PC-3 (cell line): ENCODE data around the gene GPR32. TPM values are rescaled to one million over a fixed set of nuclear protein-coding genes. Genes with fewer than 3 reads are reported as not detected.

ENCODE experiments used
- ATAC-seq: fragments of 200-7000 bp; cut with Tn5 transposase; 2 replicates; pipeline ENCODE4 v1.9.1; 2020; ENCODE audit warnings: mild to moderate bottlenecking, moderate library complexity
- BruUV-seq: library from RNA; stranded (reverse); fragments of 400-500 nt; replicated peaks from 2 replicates; lab custom pipeline; 2021; lab: Mats Ljungman, UMichigan
- CTCF ChIA-PET: fragments of 300-600 bp; sonication (Branson Sonifier 250); formaldehyde crosslinking; loops from one replicate; lab custom pipeline; 2022; ENCODE audit warnings: antibody characterized with exemption; lab: Charles Lee
- POLR2A ChIA-PET: fragments of 300-600 bp; sonication (Branson Sonifier 250); formaldehyde crosslinking; loops from one replicate; lab custom pipeline; 2022; ENCODE audit warnings: antibody characterized with exemption; ENCODE audit not compliant: unreplicated experiment; lab: Charles Lee
- DNase-seq: peaks from one replicate; pipeline ENCODE4 v3.0.0-alpha.2; 2015
- H2AFZ ChIP-seq: fragments of 300-600 bp; sonication (generic); 2 replicates; pipeline ENCODE4 v1.6.0; 2016; ENCODE audit warnings: antibody characterized with exemption, low read length
- H3F3A ChIP-seq: fragments of 300-600 bp; sonication (generic); one replicate; pipeline ENCODE4 v1.6.0; 2017; ENCODE audit warnings: antibody characterized with exemption, low read length, control low read depth, mild to moderate bottlenecking; ENCODE audit not compliant: unreplicated experiment
- H3K27ac ChIP-seq: fragments of 300-600 bp; sonication (generic); 2 replicates; pipeline ENCODE4 v1.5.1; 2016; ENCODE audit warnings: mild to moderate bottlenecking, low read length
- H3K27me3 ChIP-seq: fragments of 300-600 bp; sonication (generic); 2 replicates; pipeline ENCODE4 v1.6.1; 2016; ENCODE audit warnings: low read length, mixed read lengths
- H3K36me3 ChIP-seq: fragments of 300-600 bp; sonication (generic); 2 replicates; pipeline ENCODE4 v1.6.1; 2016; ENCODE audit warnings: low read depth, mixed run types, low read length, mixed read lengths
- H3K4me1 ChIP-seq: fragments of 300-600 bp; sonication (generic); 2 replicates; pipeline ENCODE4 v1.5.1; 2016; ENCODE audit warnings: low read length; ENCODE audit not compliant: insufficient read depth
- H3K4me2 ChIP-seq: fragments of 300-600 bp; sonication (generic); 2 replicates; pipeline ENCODE4 v1.6.0; 2016; ENCODE audit warnings: low read length
- H3K4me3 ChIP-seq: fragments of 300-600 bp; sonication (generic); 2 replicates; pipeline ENCODE4 v1.5.1; 2016; ENCODE audit warnings: mild to moderate bottlenecking, low read length, mixed read lengths
- H3K79me2 ChIP-seq: fragments of 300-600 bp; sonication (generic); 2 replicates; pipeline ENCODE4 v1.6.1; 2017; ENCODE audit warnings: low read length, mixed read lengths
- H3K9ac ChIP-seq: fragments of 300-600 bp; sonication (generic); 2 replicates; pipeline ENCODE4 v1.6.0; 2016; ENCODE audit warnings: mild to moderate bottlenecking, low read length
- H3K9me2 ChIP-seq: fragments of 300-600 bp; sonication (generic); replicated peaks from 2 replicates; pipeline ENCODE4 v1.6.1; 2016; ENCODE audit warnings: mixed run types, low read length, mixed read lengths
- H3K9me3 ChIP-seq: fragments of 300-600 bp; sonication (generic); 2 replicates; pipeline ENCODE4 v1.6.1; 2016; ENCODE audit warnings: low read length, mixed read lengths
- H4K20me1 ChIP-seq: fragments of 300-600 bp; sonication (generic); 2 replicates; pipeline ENCODE4 v1.6.1; 2016; ENCODE audit warnings: low read length, mixed read lengths
- CTCF ChIP-seq: fragments of 300-600 bp; sonication (generic); conservative IDR thresholded peaks from 2 replicates; pipeline ENCODE4 v1.5.1; 2017; ENCODE audit warnings: antibody characterized with exemption, low read depth, mild to moderate bottlenecking, low read length
- EZH2 ChIP-seq: fragments of 300-600 bp; sonication (generic); IDR thresholded peaks from one replicate; pipeline ENCODE4 v1.6.1; 2017; ENCODE audit warnings: antibody characterized with exemption, mild to moderate bottlenecking, low read length; ENCODE audit not compliant: unreplicated experiment
- EZH2phosphoT487 ChIP-seq: fragments of 300-600 bp; sonication (generic); IDR thresholded peaks from 2 replicates; pipeline ENCODE4 v1.6.1; 2018; ENCODE audit warnings: mild to moderate bottlenecking, antibody characterized with exemption, low read length, borderline replicate concordance
- intact Hi-C: fragments of 100-400 bp; cut with micrococcal nuclease; formaldehyde crosslinking; loops from 2 replicates; pipeline ENCODE4 v1.9.0; 2023
- total RNA-seq: library from RNA; depleted of rRNA; stranded (reverse); fragments of >200 nt; gene quantifications from 2 replicates; pipeline ENCODE4 v1.2.3, GENCODE V29; 2014

GPR32 gene
- total RNA-seq, 1 experiment from 2014 or later = not detected

GRCh38 chr19:50778906-50779430 is 8.7 kb downstream of the GPR32 start:
- peaks cover 71% of the 10 kb centered on the region for H3K27me3 ChIP-seq
- H3K9ac ChIP-seq = no peak overlapping the region
- no peaks in the 10 kb centered on the region for H3K36me3 ChIP-seq
- ChIA-PET CTCF (interaction anchor here (1.3 kb wide), 1 partner anchor 54 kb away, joined by 6 read pairs; no protein-coding TSS in a partner anchor), POLR2A (no interaction called here)
- no peaks in the 10 kb centered on the region for H3K79me2 ChIP-seq
- intact Hi-C loops = no loop called here
- no peaks in the 10 kb centered on the region for H3F3A ChIP-seq
- no TSS peak for BruUV-seq
- H3K4me2 ChIP-seq = no peak overlapping the region
- H3K9me2 ChIP-seq = no peaks in the 10 kb centered on the region
- ATAC-seq (no peak), DNase-seq (no peak)
- H3K9me3 ChIP-seq = no peaks in the 10 kb centered on the region
- TF ChIP-seq EZH2phosphoT487 (no peak), CTCF (no peak), EZH2 (no peak)
- H3K4me1 ChIP-seq = 0 out of 2 replicates have a peak, but pooled peaks cover 3% of the 10 kb centered on the region
- no peak overlapping the region for H3K4me3 ChIP-seq
- no peak overlapping the region for H2AFZ ChIP-seq
- H4K20me1 ChIP-seq = no peaks in the 10 kb centered on the region
- no peak overlapping the region for H3K27ac ChIP-seq

DNA sequence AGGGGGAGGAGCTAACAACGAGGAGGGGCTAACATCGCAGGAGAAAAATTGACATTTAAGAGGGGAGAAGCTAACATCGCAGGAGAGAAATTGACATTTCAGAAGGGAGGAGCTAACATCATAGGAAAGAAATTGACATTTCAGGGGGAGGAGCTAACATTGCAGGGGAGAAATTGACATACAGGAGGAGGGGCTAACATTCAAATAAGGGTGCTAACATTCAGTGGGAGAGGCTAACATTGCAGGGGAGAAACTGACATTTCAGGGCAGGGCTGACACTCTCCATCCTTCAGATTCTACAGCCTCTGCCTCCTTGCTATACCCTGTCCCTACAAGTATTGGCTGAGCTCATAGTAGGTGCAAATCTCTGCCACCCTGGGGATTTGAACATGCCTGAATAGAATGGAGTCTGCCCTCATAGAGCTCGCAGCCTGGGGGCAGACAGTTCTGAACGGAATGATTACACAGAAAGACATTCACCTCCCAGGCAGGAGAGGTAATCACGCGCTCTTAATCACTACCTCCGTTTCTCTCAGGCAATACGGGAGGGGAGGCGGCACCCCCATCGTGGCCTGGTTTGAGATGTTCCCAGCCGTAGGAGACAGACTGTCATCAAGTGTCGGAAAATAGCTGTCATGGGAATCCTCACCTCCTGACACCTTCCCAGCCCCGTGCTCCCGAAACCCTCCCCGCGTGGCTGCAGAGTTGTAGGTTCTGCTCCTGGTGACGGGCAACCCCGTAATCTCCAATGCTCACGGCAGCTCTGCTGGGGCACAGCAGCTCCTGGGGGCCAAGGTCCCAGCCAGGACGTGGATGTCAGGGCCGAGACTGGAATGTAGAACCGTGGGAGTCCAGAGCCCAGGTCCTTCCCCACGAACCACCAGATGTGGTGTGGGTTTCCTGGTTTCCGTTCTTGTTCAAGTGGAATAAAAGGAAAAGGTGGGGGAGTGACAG is 9.5 kb downstream of the GPR32 start:
- intact Hi-C loops = loop anchor here (5.0 kb wide), 1 partner anchor 242 kb away; no protein-coding TSS in a partner anchor
- no peaks in the 10 kb centered on the region for H3K79me2 ChIP-seq
- no peak overlapping the region for H3K27ac ChIP-seq
- ChIA-PET CTCF (interaction anchor here (1.3 kb wide), 1 partner anchor 55 kb away, joined by 6 read pairs; no protein-coding TSS in a partner anchor), POLR2A (no interaction called here)
- 0 out of 2 replicates have a peak, but pooled peaks cover 3% of the 10 kb centered on the region for H3K4me1 ChIP-seq
- no peaks in the 10 kb centered on the region for H3K9me3 ChIP-seq
- H3K4me2 ChIP-seq = no peak overlapping the region
- DNase-seq = no peak
- TF ChIP-seq CTCF = no peak
- TF ChIP-seq EZH2 = no peak
- no peak for TF ChIP-seq EZH2phosphoT487
- H3K9me2 ChIP-seq = no peaks in the 10 kb centered on the region
- no peak overlapping the region for H2AFZ ChIP-seq
- no TSS peak for BruUV-seq
- H3K27me3 ChIP-seq = peaks cover 70% of the 10 kb centered on the region
- no peaks in the 10 kb centered on the region for H3K36me3 ChIP-seq
- no peak overlapping the region for H3K4me3 ChIP-seq
- H4K20me1 ChIP-seq = no peaks in the 10 kb centered on the region
- H3K9ac ChIP-seq = no peak overlapping the region
- H3F3A ChIP-seq = no peaks in the 10 kb centered on the region
- no peak for ATAC-seq
